HUES6 (cell line): ENCODE data around the gene APBB3.
"Not testable (repeated sequence)": the region's sequence is repeated elsewhere in the genome, so short reads cannot be mapped to it uniquely, and the experiment has no call there.

ENCODE experiments used
- H3K27ac ChIP-seq: 2 replicates; pipeline ENCODE4 v1.7.0; 2013; ENCODE audit warnings: low read depth, mild to moderate bottlenecking, low read length, inconsistent platforms
- H3K27me3 ChIP-seq: 2 replicates; pipeline ENCODE4 v1.6.1; 2013; ENCODE audit warnings: low read length; ENCODE audit not compliant: control insufficient read depth, insufficient read depth
- H3K36me3 ChIP-seq: 2 replicates; pipeline ENCODE4 v1.6.1; 2013; ENCODE audit warnings: low read length; ENCODE audit not compliant: control insufficient read depth, insufficient read depth
- H3K4me1 ChIP-seq: 2 replicates; pipeline ENCODE4 v1.6.1; 2013; ENCODE audit warnings: low read length; ENCODE audit not compliant: control insufficient read depth, insufficient read depth
- H3K4me3 ChIP-seq: 2 replicates; pipeline ENCODE4 v1.5.1; 2013; ENCODE audit warnings: low read depth, low read length
- H3K9ac ChIP-seq: one replicate; pipeline ENCODE4 v1.6.1; 2013; ENCODE audit warnings: mild to moderate bottlenecking, low read length
- H3K9me3 ChIP-seq: 2 replicates; pipeline ENCODE4 v1.6.1; 2013; ENCODE audit warnings: low read depth, low read length; ENCODE audit not compliant: control insufficient read depth, insufficient read depth

The APBB3 gene

DNA sequence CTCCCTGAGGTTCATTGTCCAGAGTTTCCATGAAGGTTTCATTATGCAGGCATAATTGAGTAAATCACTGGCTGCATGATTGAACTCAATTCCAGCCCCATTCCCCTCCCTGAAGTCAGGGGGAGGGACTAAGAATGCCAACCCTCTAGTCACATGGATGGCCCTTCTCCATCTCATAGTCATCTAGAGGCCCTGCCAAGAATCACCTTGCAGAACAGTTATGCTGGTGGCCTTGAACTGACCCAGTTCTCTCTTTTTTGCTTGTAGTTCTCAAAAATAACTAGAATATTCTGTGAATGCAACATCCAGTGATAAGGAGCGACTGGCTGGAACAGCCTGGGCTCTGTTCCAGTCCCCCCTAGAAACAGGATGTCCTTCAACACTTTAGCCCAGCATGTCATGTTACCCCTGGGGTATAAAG lies 31.9 kb upstream of the APBB3 start:
- Histone ChIP-seq H3K9me3 (no peaks in the 10 kb centered on the region), H3K4me3 (no peak overlapping the region), H3K36me3 (no peaks in the 10 kb centered on the region), H3K9ac (no peak overlapping the region), H3K4me1 (no peaks in the 10 kb centered on the region), H3K27ac (no peak overlapping the region), H3K27me3 (no peaks in the 10 kb centered on the region)

DNA sequence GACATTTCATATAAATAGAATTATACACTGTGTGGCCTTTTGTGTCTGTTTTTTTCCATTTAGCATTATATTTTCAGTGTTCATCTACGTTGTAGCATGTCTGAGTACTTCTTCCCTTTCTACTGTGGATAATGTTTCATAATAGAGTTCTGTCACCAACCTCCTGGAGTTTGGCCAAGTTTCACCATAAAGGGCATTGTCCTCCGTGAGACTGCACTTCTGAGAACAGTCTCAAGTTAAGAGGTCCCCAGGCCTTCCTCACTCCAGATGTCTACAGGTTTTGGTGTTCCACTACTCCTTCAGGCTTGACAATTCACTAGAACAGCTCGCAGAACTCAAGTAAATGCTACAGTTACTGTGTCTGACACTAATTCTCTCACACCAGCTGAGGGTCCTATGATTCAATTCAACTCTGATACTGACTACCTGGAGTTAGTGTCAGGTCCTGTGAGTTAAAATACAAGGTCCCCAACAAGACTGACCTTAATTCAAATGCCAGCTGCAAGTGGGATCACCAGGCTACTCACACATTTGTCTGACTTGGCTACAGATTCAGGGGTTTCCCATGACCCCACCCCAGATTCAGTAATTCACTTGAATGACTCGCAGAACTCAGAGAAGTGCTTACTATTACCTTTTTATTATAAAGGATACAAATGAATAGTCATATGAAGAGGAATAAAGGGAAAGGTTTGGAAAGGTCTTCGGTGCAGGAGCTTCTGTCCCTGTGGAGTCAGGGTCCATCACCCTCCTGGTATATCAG lies 31.3 kb upstream of the APBB3 start:
- H3K27me3 ChIP-seq, result no peaks in the 10 kb centered on the region
- no peak overlapping the region for H3K27ac ChIP-seq
- no peaks in the 10 kb centered on the region for H3K9me3 ChIP-seq
- H3K4me1 ChIP-seq, result no peaks in the 10 kb centered on the region
- no peaks in the 10 kb centered on the region for H3K36me3 ChIP-seq
- H3K9ac ChIP-seq, result no peak overlapping the region
- no peak overlapping the region for H3K4me3 ChIP-seq

DNA sequence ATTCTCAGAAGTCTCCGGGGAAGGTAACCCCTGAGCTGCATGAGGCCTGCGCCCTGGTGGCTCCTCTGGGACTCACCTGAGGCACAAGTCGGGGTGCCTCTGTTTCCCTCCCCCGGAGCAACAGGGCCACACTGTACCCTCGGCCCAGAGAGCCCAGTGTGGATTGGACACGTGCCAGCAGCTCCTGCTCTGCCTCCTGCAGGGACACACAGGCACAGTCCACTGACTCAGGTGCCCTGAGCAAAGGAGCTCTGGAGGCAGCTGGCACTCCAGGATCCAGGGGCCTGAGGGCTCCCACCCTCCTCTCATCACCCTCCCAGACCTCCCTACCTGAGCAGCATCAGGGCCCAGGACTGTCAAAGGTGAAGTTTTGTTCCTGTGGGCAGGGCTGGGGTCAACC lies 29.8 kb upstream of the APBB3 start:
- H3K4me3 ChIP-seq, result no peak overlapping the region
- H3K9me3 ChIP-seq, result no peaks in the 10 kb centered on the region
- H3K4me1 ChIP-seq, result no peaks in the 10 kb centered on the region
- H3K27me3 ChIP-seq, result no peaks in the 10 kb centered on the region
- H3K27ac ChIP-seq, result no peak overlapping the region
- no peaks in the 10 kb centered on the region for H3K36me3 ChIP-seq
- no peak overlapping the region for H3K9ac ChIP-seq

DNA sequence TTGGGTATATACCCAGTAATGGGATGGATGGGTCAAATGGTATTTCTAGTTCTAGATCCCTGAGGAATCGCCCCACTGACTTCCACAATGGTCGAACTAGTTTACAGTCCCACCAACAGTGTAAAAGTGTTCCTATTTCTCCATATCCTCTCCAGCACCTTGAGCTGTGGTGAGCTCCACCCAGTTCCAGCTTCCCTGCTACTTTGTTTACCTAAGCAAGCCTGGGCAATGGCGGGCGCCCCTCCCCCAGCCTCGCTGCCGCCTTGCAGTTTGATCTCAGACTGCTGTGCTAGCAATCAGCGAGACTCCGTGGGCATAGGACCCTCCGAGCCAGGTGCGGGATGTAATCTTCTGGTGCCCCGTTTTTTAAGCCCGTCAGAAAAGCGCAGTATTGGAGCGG lies 28.7 kb upstream of the APBB3 start:
- peak overlapping the region; percentile 74 for H3K9ac ChIP-seq
- H3K9me3 ChIP-seq, H3K27me3 ChIP-seq, H3K36me3 ChIP-seq, H3K27ac ChIP-seq, H3K4me1 ChIP-seq: not testable (repeated sequence)
- peak overlapping the region; percentile 50 for H3K4me3 ChIP-seq

DNA sequence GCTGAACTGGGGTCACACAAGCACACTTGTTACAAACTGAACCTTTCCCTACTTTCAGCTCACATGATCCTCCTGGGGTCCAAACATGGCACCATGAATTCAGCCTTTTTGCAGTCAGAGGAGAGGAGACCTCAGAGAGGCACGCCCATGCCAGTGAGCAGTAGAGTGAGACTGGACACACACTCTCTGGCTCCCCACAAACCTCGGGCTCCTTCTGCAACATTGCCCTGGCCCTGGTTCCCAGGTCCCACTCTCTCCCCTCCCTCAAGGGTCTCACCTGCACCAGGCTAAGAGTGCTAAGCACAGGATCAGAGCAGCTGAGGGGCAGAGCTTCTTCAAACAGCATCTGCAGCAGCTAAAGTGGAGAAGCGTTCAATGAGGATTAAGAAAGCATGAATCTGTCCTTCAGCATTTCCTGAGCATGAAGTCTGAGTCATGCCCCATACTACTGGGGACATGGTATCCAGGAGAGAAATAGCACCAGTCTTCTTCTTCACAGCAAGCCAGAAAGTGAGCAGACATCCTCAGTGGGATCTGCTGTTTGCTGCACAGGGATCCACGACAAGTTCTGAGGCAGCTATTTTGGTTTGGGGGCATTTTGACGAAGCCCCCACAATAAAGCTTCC lies 27.5 kb upstream of the APBB3 start:
- Histone ChIP-seq H3K36me3 (no peaks in the 10 kb centered on the region), H3K27me3 (no peaks in the 10 kb centered on the region), H3K9me3 (no peaks in the 10 kb centered on the region), H3K4me1 (no peaks in the 10 kb centered on the region), H3K9ac (no peak overlapping the region), H3K27ac (no peak overlapping the region), H3K4me3 (no peak overlapping the region)

DNA sequence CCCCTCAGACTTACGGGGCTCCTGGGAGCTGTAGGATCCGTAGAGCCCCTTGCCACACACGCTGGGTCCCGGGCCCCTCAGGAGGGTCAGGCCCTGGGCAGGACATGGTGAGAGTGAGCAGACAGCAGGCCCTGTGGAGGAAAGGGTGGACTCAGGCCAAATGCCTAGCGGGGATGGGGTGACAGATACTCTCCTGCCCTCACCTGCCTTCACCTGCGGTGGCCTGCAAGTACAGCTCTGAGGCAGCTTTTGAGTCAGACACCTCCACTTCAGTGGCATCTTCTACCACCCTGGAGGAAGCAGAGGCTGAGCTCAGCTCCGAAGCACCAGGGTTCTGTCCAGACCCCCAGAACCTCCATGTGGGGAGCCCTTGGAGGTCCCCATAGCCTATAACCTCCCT lies 26.5 kb upstream of the APBB3 start:
- Histone ChIP-seq H3K9me3 (no peaks in the 10 kb centered on the region), H3K4me3 (no peak overlapping the region), H3K4me1 (no peaks in the 10 kb centered on the region)

DNA sequence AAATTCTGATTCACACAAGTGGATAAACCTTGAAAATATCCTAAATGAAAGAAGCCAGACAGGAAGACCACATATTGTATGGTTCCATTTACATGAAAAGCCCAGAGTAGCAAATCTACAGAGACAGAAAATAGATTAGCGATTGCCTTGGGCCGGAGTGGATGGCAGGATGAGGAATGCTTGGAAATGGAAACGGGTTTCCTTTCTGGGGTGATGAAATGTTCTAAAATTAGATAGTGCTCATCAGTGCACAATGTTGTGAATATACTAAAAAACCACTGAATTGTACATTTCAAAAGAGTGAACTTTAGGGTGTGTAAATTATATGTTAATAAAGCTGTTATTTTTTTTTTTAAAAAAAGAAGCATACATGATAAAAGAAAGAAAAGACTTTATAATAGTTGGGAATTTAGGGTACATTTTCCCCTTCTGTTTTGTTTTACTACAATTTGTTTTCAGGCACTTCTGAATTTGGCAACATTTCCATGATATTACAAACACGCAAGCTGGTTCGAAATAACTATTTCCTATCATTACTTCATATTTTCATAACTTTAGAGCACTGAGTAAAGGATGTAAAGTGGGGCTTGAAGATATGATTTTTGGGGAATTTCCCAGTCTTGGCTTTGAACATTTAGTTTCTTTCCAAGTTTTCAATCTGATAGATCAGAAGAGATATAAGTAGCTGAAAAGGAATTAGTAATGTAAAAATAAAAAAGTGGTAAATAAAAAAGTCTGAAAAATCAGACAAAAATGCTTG lies 24.1 kb upstream of the APBB3 start:
- Histone ChIP-seq H3K36me3 (no peaks in the 10 kb centered on the region), H3K4me1 (no peaks in the 10 kb centered on the region), H3K27ac (no peak overlapping the region), H3K9me3 (no peaks in the 10 kb centered on the region; the same call in 1 of the 2 replicates), H3K4me3 (no peak overlapping the region), H3K9ac (no peak overlapping the region), H3K27me3 (no peaks in the 10 kb centered on the region)

More for the DNA sequence above, 26.5 kb upstream of the APBB3 start:
- Histone ChIP-seq H3K27ac (no peak overlapping the region), H3K9ac (no peak overlapping the region), H3K27me3 (no peaks in the 10 kb centered on the region), H3K36me3 (no peaks in the 10 kb centered on the region)

DNA sequence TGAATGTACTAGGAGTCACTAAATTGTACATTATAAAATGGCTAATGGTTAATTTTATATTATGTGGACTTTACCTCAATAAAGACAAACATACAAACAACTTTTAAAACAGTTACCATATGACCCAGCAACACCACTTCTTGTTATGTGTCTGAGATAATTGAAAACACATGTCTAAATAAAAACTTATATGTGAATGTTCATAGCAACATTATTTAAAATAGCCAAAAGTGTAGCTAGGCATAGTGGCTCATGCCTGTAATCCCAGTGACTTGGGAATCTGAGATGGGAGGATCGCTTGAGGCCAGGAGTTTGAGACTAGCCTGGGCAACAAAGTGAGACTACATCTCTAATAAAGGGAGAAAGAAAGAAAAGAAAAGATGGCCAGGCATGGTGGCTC lies 23.1 kb upstream of the APBB3 start:
- Histone ChIP-seq H3K4me3 (no peak overlapping the region), H3K9ac (no peak overlapping the region), H3K4me1 (no peaks in the 10 kb centered on the region), H3K27ac (no peak overlapping the region), H3K9me3 (peaks cover 2% of the 10 kb centered on the region; the same call in 1 of the 2 replicates), H3K36me3 (no peaks in the 10 kb centered on the region), H3K27me3 (no peaks in the 10 kb centered on the region)

DNA sequence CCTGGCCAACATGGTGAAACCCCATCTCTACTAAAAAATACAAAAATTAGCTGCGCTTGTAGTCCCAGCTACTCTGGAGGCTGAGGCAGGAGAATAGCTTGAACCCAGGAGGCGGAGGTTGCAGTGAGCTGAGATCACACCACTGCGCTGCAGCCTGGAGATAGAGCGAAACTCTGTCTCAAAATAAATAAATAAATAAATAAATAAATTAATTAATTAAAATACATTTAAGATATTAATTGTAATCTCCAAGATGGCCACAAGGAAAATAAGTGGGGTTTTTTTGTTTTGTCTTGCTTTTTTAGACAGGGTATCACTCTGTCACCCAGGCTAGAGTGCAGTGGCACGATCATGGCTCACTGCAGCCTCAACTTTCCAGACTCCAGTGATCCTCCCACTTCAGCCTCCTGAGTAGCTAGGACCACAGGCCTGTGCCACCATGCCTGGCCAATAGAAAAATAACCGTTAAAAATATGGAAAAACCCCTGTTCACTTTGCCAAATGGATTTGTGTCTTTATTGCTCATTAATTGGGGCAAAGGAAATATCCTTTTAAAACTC lies 14.9 kb upstream of the APBB3 start:
- H3K36me3 ChIP-seq, H3K4me1 ChIP-seq, H3K9me3 ChIP-seq, H3K27ac ChIP-seq, H3K9ac ChIP-seq, H3K4me3 ChIP-seq, H3K27me3 ChIP-seq: not testable (repeated sequence)

DNA sequence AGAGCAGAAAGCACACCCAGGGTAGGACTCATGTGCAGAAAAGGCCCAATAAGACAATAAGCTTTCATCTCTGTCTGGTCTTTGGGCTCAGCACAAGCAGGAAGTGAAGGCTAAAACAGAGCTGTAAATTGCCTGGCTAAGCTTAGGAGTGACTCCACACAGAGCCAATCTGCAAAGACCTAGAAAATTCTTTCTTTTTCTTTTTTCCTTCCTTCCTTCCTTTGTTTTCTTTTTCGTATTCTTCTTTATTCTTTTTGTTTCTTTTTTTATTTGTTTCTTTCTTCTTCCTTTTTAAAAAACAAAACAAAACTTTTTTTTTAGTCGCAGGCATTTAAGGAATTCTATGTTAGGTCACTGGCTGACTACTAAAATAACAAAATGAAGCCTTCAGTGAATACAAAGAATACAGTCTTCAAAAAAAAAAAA lies 12.4 kb upstream of the APBB3 start:
- no peaks in the 10 kb centered on the region for H3K27me3 ChIP-seq
- H3K36me3 ChIP-seq, result no peaks in the 10 kb centered on the region
- no peaks in the 10 kb centered on the region; the same call in 1 of the 2 replicates for H3K4me1 ChIP-seq
- H3K4me3 ChIP-seq, result no peak overlapping the region
- peak overlapping the region; percentile 30 for H3K9ac ChIP-seq
- no peaks in the 10 kb centered on the region for H3K9me3 ChIP-seq
- H3K27ac ChIP-seq, result no peak overlapping the region; the same call in 1 of the 2 replicates

DNA sequence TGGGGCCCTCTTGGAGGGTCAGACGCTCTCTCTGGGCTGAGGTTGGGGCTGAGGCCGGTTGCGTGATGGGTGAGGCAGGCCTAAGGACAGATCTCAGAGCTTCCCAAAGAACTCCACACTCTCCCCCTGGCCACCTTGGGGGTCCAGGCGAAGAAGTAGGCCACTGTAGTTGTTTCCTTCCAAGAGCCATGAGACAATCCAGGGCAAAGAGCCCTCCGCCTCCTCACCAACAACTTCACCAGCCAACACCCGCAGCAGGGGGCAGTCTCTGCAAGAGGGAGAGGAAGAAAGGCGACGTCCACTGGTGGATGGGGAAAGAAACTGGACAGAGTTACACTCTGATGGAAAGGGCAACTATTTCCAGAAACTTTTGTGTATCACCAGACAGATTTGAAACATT lies 10.9 kb upstream of the APBB3 start:
- H3K4me1 ChIP-seq, result no peaks in the 10 kb centered on the region; the same call in 1 of the 2 replicates
- H3K9ac ChIP-seq, result no peak overlapping the region
- no peaks in the 10 kb centered on the region for H3K9me3 ChIP-seq
- no peak overlapping the region for H3K27ac ChIP-seq
- H3K4me3 ChIP-seq, result no peak overlapping the region
- no peaks in the 10 kb centered on the region for H3K36me3 ChIP-seq
- H3K27me3 ChIP-seq, result no peaks in the 10 kb centered on the region
